ENCODE measurements around the gene PIGR. TPM values are rescaled to one million over a fixed set of nuclear protein-coding genes. Genes with fewer than 3 reads are reported as not detected.

The PIGR gene
- total and polyA plus RNA-seq, 9 of the 15 experiments (the other 6 are each of a cell fraction or from before 2014, with no cell fraction given), result 0.01 to 1.5 (median 0.03) TPM; not detected in 4

GRCh38 chr1:206907304-206907991 is 38.8 kb downstream of the PIGR start (continued):
- 0 out of 2 replicates have a peak, but pooled peaks have one; percentile 58 for TF ChIP-seq RREB1 (CRISPR knock-in tag; IDR thresholded peaks at IDR 0.05)
- no peak for TF ChIP-seq ZNF282 (CRISPR knock-in tag; IDR thresholded peaks at IDR 0.05)
- TF ChIP-seq, protein P1, sequence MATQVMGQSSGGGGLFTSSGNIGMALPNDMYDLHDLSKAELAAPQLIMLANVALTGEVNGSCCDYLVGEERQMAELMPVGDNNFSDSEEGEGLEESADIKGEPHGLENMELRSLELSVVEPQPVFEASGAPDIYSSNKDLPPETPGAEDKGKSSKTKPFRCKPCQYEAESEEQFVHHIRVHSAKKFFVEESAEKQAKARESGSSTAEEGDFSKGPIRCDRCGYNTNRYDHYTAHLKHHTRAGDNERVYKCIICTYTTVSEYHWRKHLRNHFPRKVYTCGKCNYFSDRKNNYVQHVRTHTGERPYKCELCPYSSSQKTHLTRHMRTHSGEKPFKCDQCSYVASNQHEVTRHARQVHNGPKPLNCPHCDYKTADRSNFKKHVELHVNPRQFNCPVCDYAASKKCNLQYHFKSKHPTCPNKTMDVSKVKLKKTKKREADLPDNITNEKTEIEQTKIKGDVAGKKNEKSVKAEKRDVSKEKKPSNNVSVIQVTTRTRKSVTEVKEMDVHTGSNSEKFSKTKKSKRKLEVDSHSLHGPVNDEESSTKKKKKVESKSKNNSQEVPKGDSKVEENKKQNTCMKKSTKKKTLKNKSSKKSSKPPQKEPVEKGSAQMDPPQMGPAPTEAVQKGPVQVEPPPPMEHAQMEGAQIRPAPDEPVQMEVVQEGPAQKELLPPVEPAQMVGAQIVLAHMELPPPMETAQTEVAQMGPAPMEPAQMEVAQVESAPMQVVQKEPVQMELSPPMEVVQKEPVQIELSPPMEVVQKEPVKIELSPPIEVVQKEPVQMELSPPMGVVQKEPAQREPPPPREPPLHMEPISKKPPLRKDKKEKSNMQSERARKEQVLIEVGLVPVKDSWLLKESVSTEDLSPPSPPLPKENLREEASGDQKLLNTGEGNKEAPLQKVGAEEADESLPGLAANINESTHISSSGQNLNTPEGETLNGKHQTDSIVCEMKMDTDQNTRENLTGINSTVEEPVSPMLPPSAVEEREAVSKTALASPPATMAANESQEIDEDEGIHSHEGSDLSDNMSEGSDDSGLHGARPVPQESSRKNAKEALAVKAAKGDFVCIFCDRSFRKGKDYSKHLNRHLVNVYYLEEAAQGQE (IDR thresholded peaks at IDR 0.05; ENCODE audit: borderline replicate concordance), result peak; percentile 61; the same call in 1 of the 2 replicates
- TF ChIP-seq, protein P1 (CRISPR knock-in tag; IDR thresholded peaks at IDR 0.05; ENCODE audit: low read depth), result no peak
- no peak for TF ChIP-seq CEBPG (CRISPR knock-in tag; IDR thresholded peaks at IDR 0.05)
- TF ChIP-seq CEBPG (tag; conservative IDR thresholded peaks at IDR 0.05 in 1 of 2, IDR thresholded peaks at IDR 0.05 in 1 of 2), result no peak
- no peak for TF ChIP-seq RFX5 (IDR thresholded peaks at IDR 0.05; ENCODE audit: low read depth, low read length)
- TF ChIP-seq ATF4 (CRISPR knock-in tag; IDR thresholded peaks at IDR 0.05), result peak; percentile 42; the same call in 1 of the 2 replicates
- no peak for TF ChIP-seq TCF3 (CRISPR knock-in tag; IDR thresholded peaks at IDR 0.05)
- TF ChIP-seq SETDB1 (IDR thresholded peaks at IDR 0.05; ENCODE audit: low read length), result no peak
- TF ChIP-seq, protein P2, sequence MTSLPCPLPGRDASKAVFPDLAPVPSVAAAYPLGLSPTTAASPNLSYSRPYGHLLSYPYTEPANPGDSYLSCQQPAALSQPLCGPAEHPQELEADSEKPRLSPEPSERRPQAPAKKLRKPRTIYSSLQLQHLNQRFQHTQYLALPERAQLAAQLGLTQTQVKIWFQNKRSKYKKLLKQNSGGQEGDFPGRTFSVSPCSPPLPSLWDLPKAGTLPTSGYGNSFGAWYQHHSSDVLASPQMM (CRISPR knock-in tag; IDR thresholded peaks at IDR 0.05), result no peak
